Panc1 (cell line): Measurements from ENCODE around the gene PYM1. TPM values are rescaled to one million over a fixed set of nuclear protein-coding genes. Genes with fewer than 3 reads are reported as not detected.
"Not testable (repeated sequence)": the region's sequence is repeated elsewhere in the genome, so short reads cannot be mapped to it uniquely, and the experiment has no call there.

Experiments
- ATAC-seq: fragments of 200-7000 bp; cut with Tn5 transposase; 2 replicates; pipeline ENCODE4 v1.9.1; 2020; ENCODE audit warnings: mild to moderate bottlenecking, moderate library complexity
- BruUV-seq: library from RNA; stranded (reverse); fragments of 400-500 nt; replicated peaks from 2 replicates; lab custom pipeline; 2021; lab: Mats Ljungman, UMichigan
- CTCF ChIA-PET: fragments of 300-600 bp; sonication (Branson Sonifier 250); formaldehyde crosslinking; loops from one replicate; lab custom pipeline; 2022; ENCODE audit warnings: antibody characterized with exemption; lab: Charles Lee
- POLR2A ChIA-PET: fragments of 300-600 bp; sonication (Branson Sonifier 250); formaldehyde crosslinking; loops from one replicate; lab custom pipeline; 2022; ENCODE audit warnings: antibody characterized with exemption; lab: Charles Lee
- DNase-seq: peaks from one replicate; pipeline ENCODE4 v3.0.0-alpha.2; 2010; ENCODE audit warnings: low read depth, low spot score
- H3K27ac ChIP-seq: 2 replicates; pipeline ENCODE4 v1.5.1; 2011; ENCODE audit warnings: mild to moderate bottlenecking, low read length, inconsistent platforms
- H3K27me3 ChIP-seq: fragments of 200-500 bp; sonication (Bioruptor generic); 2 replicates; pipeline ENCODE4 v1.6.0; 2014; ENCODE audit warnings: low read length, inconsistent platforms; ENCODE audit not compliant: control insufficient read depth, insufficient read depth
- H3K36me3 ChIP-seq: fragments of 200-500 bp; sonication (Bioruptor generic); 2 replicates; pipeline ENCODE4 v1.5.1; 2014; ENCODE audit warnings: inconsistent platforms, mild to moderate bottlenecking, low read length, moderate library complexity; ENCODE audit not compliant: control insufficient read depth, insufficient read depth
- H3K4me1 ChIP-seq: 2 replicates; pipeline ENCODE4 v1.5.1; 2011; ENCODE audit warnings: inconsistent platforms, mild to moderate bottlenecking, low read length, moderate library complexity; ENCODE audit not compliant: control insufficient read depth, insufficient read depth
- H3K4me3 ChIP-seq, 2 experiments: 2 replicates each; pipeline ENCODE4 v1.5.1; 2011 to 2012; ENCODE audit warnings: low read depth in 2 of 2, low read length in 2 of 2, mild to moderate bottlenecking in 2 of 2, inconsistent platforms in 1 of 2, moderate library complexity in 1 of 2
- H3K9me3 ChIP-seq: fragments of 200-500 bp; sonication (Bioruptor generic); 2 replicates; pipeline ENCODE4 v1.5.1; 2014; ENCODE audit warnings: low read depth, mild to moderate bottlenecking, inconsistent platforms, low read length, moderate library complexity; ENCODE audit not compliant: control insufficient read depth, insufficient read depth
- POLR2AphosphoS5 ChIP-seq: IDR thresholded peaks from 2 replicates; pipeline ENCODE4 v1.6.1; 2012; ENCODE audit warnings: mild to moderate bottlenecking, low read depth, low read length, moderate library complexity
- REST ChIP-seq, 2 experiments: IDR thresholded peaks; 2 replicates each; pipeline ENCODE4 v1.6.1; 2011 to 2012; ENCODE audit warnings: low read depth in 2 of 2, control low read depth in 1 of 2, low read length in 1 of 2, mild to moderate bottlenecking in 1 of 2, moderate library complexity in 1 of 2; ENCODE audit not compliant: insufficient read depth in 1 of 2
- SIN3A ChIP-seq: IDR thresholded peaks from 2 replicates; pipeline ENCODE4 v1.6.1; 2012; ENCODE audit warnings: low read depth, mild to moderate bottlenecking, low read length, moderate library complexity, borderline replicate concordance; ENCODE audit not compliant: insufficient read depth
- TCF7L2 ChIP-seq: IDR thresholded peaks from 2 replicates; pipeline ENCODE4 v1.6.1; 2011; ENCODE audit warnings: mild to moderate bottlenecking, low read depth, low read length, inconsistent platforms
- in situ Hi-C: cut with HindIII; loops from 2 replicates; pipeline ENCODE4 v1.10.0; 2016; ENCODE audit warnings: low sequenced_read_pairs, low pct_unique_long_range_greater_than_20kb
- intact Hi-C: fragments of 100-400 bp; cut with micrococcal nuclease; formaldehyde crosslinking; loops from one replicate; pipeline ENCODE4 v1.10.0; 2022; ENCODE audit not compliant: unreplicated experiment
- total RNA-seq: library from RNA; stranded (reverse); gene quantifications from one replicate; pipeline ENCODE4 v1.2.1, GENCODE V29; 2021; ENCODE audit not compliant: unreplicated experiment
- TF ChIP-seq, protein P1 (sequence below): fragments of 450-650 bp; IDR thresholded peaks from 2 replicates; pipeline ENCODE4 v1.5.1; 2017; ENCODE audit warnings: mild to moderate bottlenecking

Gene PYM1
- total RNA-seq, 1 experiment from 2014 or later, result 32.2 TPM

DNA sequence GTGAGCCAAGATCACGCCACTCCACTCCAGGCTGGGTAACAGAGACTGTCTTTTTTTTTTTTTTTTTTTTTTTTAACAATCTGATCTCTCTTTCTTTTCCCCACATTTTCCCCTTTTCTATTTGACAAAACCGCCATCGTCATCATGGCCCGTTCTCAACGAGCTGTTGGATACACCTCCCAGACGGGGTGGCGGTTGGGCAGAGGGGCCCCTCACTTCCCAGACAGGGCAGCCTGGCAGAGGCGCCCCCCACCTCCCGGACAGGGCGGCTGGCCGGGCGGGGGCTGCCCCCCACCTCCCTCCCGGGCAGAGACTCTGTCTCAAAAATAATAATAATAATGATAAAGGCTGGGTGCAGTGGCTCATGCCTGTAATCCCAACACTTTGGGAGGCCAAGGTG, 64.8 kb downstream of the PYM1 start:
- in situ Hi-C loops, H3K9me3 ChIP-seq, CTCF ChIA-PET, H3K27ac ChIP-seq, H3K4me1 ChIP-seq, POLR2A ChIA-PET, ATAC-seq, H3K27me3 ChIP-seq, intact Hi-C loops, BruUV-seq, H3K36me3 ChIP-seq, H3K4me3 ChIP-seq, DNase-seq: not testable (repeated sequence)

- H3K27me3 ChIP-seq, result no peaks in the 10 kb centered on the region
- POLR2A ChIA-PET, result no interaction called here
- in situ Hi-C loops (no loop called here), intact Hi-C loops (no loop called here)
- peaks cover 7% of the 10 kb centered on the region; the same call in 1 of the 2 replicates for H3K9me3 ChIP-seq
- no peaks in the 10 kb centered on the region for H3K36me3 ChIP-seq
- no peaks in the 10 kb centered on the region for H3K4me1 ChIP-seq
- TF ChIP-seq POLR2AphosphoS5 (no peak), TCF7L2 (no peak), REST (IDR thresholded peaks at IDR 0.05; ENCODE audit: insufficient read depth in 1 of 2, low read depth in 2 of 2, low read length in 1 of 2) (no peak), SIN3A (no peak)
- TF ChIP-seq, protein P1, sequence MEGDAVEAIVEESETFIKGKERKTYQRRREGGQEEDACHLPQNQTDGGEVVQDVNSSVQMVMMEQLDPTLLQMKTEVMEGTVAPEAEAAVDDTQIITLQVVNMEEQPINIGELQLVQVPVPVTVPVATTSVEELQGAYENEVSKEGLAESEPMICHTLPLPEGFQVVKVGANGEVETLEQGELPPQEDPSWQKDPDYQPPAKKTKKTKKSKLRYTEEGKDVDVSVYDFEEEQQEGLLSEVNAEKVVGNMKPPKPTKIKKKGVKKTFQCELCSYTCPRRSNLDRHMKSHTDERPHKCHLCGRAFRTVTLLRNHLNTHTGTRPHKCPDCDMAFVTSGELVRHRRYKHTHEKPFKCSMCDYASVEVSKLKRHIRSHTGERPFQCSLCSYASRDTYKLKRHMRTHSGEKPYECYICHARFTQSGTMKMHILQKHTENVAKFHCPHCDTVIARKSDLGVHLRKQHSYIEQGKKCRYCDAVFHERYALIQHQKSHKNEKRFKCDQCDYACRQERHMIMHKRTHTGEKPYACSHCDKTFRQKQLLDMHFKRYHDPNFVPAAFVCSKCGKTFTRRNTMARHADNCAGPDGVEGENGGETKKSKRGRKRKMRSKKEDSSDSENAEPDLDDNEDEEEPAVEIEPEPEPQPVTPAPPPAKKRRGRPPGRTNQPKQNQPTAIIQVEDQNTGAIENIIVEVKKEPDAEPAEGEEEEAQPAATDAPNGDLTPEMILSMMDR, result no peak
- H3K4me3 ChIP-seq, result no peak overlapping the region
- ATAC-seq (no peak), DNase-seq (no peak)
- no TSS peak for BruUV-seq
- CTCF ChIA-PET, result interaction anchor here (0.6 kb wide), 1 partner anchor 86 kb away, joined by 4 read pairs; no protein-coding TSS in a partner anchor
- no peak overlapping the region for H3K27ac ChIP-seq
Observed at GRCh38 chr12:55862286-55862685, 65.4 kb downstream of the PYM1 start.

GRCh38 chr12:55861871-55862270, 65.8 kb downstream of the PYM1 start:
- Histone ChIP-seq H3K4me3 (no peak overlapping the region), H3K9me3 (peaks cover 7% of the 10 kb centered on the region; the same call in 1 of the 2 replicates), H3K27me3 (no peaks in the 10 kb centered on the region), H3K27ac (no peak overlapping the region), H3K4me1 (no peaks in the 10 kb centered on the region), H3K36me3 (no peaks in the 10 kb centered on the region)
- in situ Hi-C loops (no loop called here), intact Hi-C loops (no loop called here)
- DNase-seq (no peak), ATAC-seq (no peak)
- TF ChIP-seq, protein P1, result no peak
- TF ChIP-seq REST (IDR thresholded peaks at IDR 0.05; ENCODE audit: insufficient read depth in 1 of 2, low read depth in 2 of 2, low read length in 1 of 2) (no peak), SIN3A (no peak), POLR2AphosphoS5 (no peak), TCF7L2 (no peak)
- CTCF ChIA-PET, result interaction anchor here (0.6 kb wide), 1 partner anchor 86 kb away, joined by 4 read pairs; no protein-coding TSS in a partner anchor
- POLR2A ChIA-PET, result no interaction called here
- no TSS peak for BruUV-seq
